Hepatocyte (in vitro differentiated cells): ENCODE results near the gene JRKL. TPM values are rescaled to one million over a fixed set of nuclear protein-coding genes. Genes with fewer than 3 reads are reported as not detected.

Experiments
- DNase-seq: peaks from one replicate; pipeline ENCODE4 v3.0.0-alpha.2; 2016; ENCODE audit warnings: low spot score
- H2AFZ ChIP-seq: fragments of 200-600 bp; sonication (generic); 2 replicates; pipeline ENCODE4 v1.6.0; 2016; ENCODE audit warnings: antibody characterized with exemption, mild to moderate bottlenecking
- H3K27ac ChIP-seq: fragments of 200-600 bp; sonication (generic); 2 replicates; pipeline ENCODE4 v1.5.1; 2016; ENCODE audit warnings: mild to moderate bottlenecking
- H3K27me3 ChIP-seq: fragments of 200-600 bp; sonication (generic); 2 replicates; pipeline ENCODE4 v1.6.1; 2016
- H3K36me3 ChIP-seq: fragments of 200-600 bp; sonication (generic); replicated peaks from 2 replicates; pipeline ENCODE4 v1.5.1; 2016; ENCODE audit warnings: low read depth; ENCODE audit not compliant: insufficient read depth
- H3K4me1 ChIP-seq: fragments of 200-600 bp; sonication (generic); 2 replicates; pipeline ENCODE4 v1.5.1; 2016; ENCODE audit warnings: mild to moderate bottlenecking, moderate library complexity; ENCODE audit not compliant: insufficient read depth
- H3K4me2 ChIP-seq: fragments of 200-600 bp; sonication (generic); 2 replicates; pipeline ENCODE4 v1.6.0; 2016
- H3K4me3 ChIP-seq: fragments of 200-600 bp; sonication (generic); 2 replicates; pipeline ENCODE4 v1.5.1; 2016; ENCODE audit warnings: mild to moderate bottlenecking
- H3K79me2 ChIP-seq: fragments of 200-600 bp; sonication (generic); 2 replicates; pipeline ENCODE4 v1.6.0; 2017; ENCODE audit warnings: mild to moderate bottlenecking
- H3K9me2 ChIP-seq: fragments of 200-600 bp; sonication (generic); replicated peaks from 2 replicates; pipeline ENCODE4 v1.6.0; 2017; ENCODE audit warnings: mild to moderate bottlenecking; ENCODE audit not compliant: insufficient read depth
- H3K9me3 ChIP-seq: fragments of 200-600 bp; sonication (generic); 2 replicates; pipeline ENCODE4 v1.5.1; 2016; ENCODE audit warnings: low read depth, mild to moderate bottlenecking
- H4K20me1 ChIP-seq: fragments of 200-600 bp; sonication (generic); 2 replicates; pipeline ENCODE4 v1.6.0; 2016; ENCODE audit warnings: mild to moderate bottlenecking; ENCODE audit not compliant: insufficient read depth, poor library complexity, severe bottlenecking
- EZH2 ChIP-seq: fragments of 200-600 bp; sonication (generic); IDR thresholded peaks from 2 replicates; pipeline ENCODE4 v1.6.1; 2016; ENCODE audit warnings: antibody characterized with exemption, mild to moderate bottlenecking, borderline replicate concordance
- EZH2phosphoT487 ChIP-seq: fragments of 200-600 bp; sonication (generic); IDR thresholded peaks from one replicate; pipeline ENCODE4 v1.6.1; 2018; ENCODE audit warnings: antibody characterized with exemption, mild to moderate bottlenecking, low read depth, moderate library complexity; ENCODE audit not compliant: unreplicated experiment, severe bottlenecking
- WGBS: methylation state at CpG from one replicate; pipeline ENCODE4 v1.1.6; 2016; ENCODE audit warnings: low lambda C conversion rate; ENCODE audit errors: missing lambda C conversion rate; 5-methylcytosine and 5-hydroxymethylcytosine counted together
- polyA plus RNA-seq: library from polyadenylated mRNA; unstranded; fragments of >200 nt; fragmentation: Nextera tagmentation; extraction: Ambion mirVana; gene quantifications from 2 replicates; pipeline ENCODE4 v1.2.1, GENCODE V29; 2016
- total RNA-seq: library from RNA; depleted of rRNA; stranded (reverse); fragments of >200 nt; gene quantifications from 2 replicates; pipeline ENCODE4 v1.2.3, GENCODE V29; 2014
- TF ChIP-seq, protein P1 (sequence below): fragments of 200-600 bp; sonication (generic); IDR thresholded peaks from 2 replicates; pipeline ENCODE4 v1.5.1; 2016; ENCODE audit warnings: antibody characterized with exemption, mild to moderate bottlenecking; ENCODE audit not compliant: poor library complexity

JRKL gene
- total and polyA plus RNA-seq, 2 experiments from 2014 or later: 5.4 to 9.5 TPM

DNA sequence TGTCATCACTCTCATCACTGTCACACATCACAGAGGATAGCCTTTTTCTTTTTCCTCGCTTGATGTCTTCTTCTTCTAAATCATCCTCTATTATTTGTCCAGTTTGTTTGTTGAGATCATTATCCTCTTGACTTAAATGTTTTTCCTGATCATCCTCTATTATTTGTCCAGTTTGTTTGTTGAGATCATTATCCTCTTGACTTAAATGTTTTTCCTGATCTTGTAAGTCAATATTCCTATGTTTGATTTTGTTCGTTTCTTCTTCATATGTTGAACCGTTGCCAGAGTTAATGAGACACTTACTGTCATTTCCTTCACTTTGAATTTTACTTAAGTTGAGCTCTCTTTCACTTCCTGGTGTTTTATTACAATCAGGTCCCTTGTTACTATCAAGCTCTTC, 5.7 kb upstream of the JRKL start:
- H3K9me3 ChIP-seq: no peaks in the 10 kb centered on the region
- no peak overlapping the region for H2AFZ ChIP-seq
- WGBS: 77% methylated on average over 3 of the region's 3 CpGs
- H3K36me3 ChIP-seq: no peaks in the 10 kb centered on the region
- no peak overlapping the region for H3K4me3 ChIP-seq
- H3K79me2 ChIP-seq: peaks cover 30% of the 10 kb centered on the region
- no peak overlapping the region for H3K27ac ChIP-seq
- TF ChIP-seq, protein P1, sequence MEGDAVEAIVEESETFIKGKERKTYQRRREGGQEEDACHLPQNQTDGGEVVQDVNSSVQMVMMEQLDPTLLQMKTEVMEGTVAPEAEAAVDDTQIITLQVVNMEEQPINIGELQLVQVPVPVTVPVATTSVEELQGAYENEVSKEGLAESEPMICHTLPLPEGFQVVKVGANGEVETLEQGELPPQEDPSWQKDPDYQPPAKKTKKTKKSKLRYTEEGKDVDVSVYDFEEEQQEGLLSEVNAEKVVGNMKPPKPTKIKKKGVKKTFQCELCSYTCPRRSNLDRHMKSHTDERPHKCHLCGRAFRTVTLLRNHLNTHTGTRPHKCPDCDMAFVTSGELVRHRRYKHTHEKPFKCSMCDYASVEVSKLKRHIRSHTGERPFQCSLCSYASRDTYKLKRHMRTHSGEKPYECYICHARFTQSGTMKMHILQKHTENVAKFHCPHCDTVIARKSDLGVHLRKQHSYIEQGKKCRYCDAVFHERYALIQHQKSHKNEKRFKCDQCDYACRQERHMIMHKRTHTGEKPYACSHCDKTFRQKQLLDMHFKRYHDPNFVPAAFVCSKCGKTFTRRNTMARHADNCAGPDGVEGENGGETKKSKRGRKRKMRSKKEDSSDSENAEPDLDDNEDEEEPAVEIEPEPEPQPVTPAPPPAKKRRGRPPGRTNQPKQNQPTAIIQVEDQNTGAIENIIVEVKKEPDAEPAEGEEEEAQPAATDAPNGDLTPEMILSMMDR: no peak
- TF ChIP-seq EZH2 (no peak), EZH2phosphoT487 (no peak)
- no peak overlapping the region for H3K4me2 ChIP-seq
- H3K4me1 ChIP-seq: no peaks in the 10 kb centered on the region
- H3K27me3 ChIP-seq: no peaks in the 10 kb centered on the region
- DNase-seq: no peak
- no peaks in the 10 kb centered on the region for H4K20me1 ChIP-seq
- no peaks in the 10 kb centered on the region for H3K9me2 ChIP-seq

DNA sequence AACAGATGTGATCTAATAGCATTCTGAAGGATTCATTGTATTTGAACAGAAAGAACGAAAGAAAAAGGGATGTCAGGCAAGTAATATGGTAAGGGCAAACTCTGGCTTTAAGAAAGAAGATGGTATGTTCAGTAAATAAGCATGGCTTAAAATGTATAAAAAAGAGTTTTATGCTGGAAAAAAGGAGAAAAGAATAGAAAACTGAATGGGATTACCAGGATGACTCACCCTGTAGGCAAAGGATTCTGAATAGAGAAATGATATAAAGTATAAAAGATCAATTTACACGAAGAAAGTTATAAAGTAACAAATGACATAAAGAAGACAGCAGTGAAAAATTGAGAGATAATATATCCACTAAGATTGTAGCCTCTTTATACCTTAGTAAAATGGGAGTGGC, 4.6 kb upstream of the JRKL start:
- Histone ChIP-seq H3K9me3 (no peaks in the 10 kb centered on the region), H4K20me1 (no peaks in the 10 kb centered on the region), H3K9me2 (no peaks in the 10 kb centered on the region), H3K27me3 (no peaks in the 10 kb centered on the region), H3K4me3 (no peak overlapping the region), H3K36me3 (no peaks in the 10 kb centered on the region), H3K4me1 (no peaks in the 10 kb centered on the region), H3K79me2 (peaks cover 30% of the 10 kb centered on the region), H3K4me2 (no peak overlapping the region), H3K27ac (no peak overlapping the region), H2AFZ (no peak overlapping the region)
- TF ChIP-seq EZH2: no peak
- TF ChIP-seq, protein P1: no peak
- no peak for TF ChIP-seq EZH2phosphoT487
- no peak for DNase-seq
- WGBS: 90% methylated on average over 2 of the region's 2 CpGs

DNA sequence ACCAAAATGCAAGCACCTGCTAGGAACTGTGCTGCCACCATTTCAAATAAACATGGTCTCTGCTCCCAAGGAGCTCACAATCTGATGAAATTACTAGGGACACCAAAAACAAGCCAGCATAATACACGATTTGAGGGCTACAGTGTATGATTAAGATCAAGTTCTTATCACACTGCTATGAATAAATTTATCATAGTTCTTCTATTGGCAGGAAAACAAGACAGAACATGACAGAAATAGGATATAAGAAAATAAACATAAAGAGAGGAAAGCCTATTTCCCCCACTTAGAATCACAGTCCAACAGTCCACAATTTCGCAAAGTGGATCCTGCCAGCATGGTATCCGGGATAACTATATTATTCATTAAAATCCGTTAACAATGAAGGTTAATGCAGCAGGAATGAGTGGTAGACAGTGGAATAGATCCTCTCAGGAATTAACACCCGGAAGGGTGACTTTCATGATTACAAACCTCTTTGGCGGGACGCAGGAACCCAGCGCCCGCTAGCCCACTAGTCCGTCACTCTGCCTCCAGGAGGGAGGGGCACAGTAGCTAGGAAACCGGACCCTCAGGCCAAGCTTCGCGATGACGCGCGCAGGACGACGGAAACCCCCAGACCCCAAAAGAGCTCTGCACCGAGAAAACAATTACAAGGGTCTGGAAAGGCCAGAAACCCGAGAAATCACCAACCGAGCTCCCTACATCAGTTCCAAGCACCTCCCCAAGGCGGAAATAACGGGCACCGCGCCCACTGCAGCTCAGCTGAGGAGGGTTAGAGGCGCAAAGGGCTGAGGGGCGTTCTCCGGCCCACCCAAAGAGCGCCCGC, 708 bp upstream of the JRKL start:
- H3K9me2 ChIP-seq: no peaks in the 10 kb centered on the region
- DNase-seq: no peak
- H3K9me3 ChIP-seq: no peaks in the 10 kb centered on the region
- peaks cover 7% of the 10 kb centered on the region for H3K4me1 ChIP-seq
- no peaks in the 10 kb centered on the region for H3K27me3 ChIP-seq
- H3K4me3 ChIP-seq: peak overlapping the region; percentile 47
- H4K20me1 ChIP-seq: no peaks in the 10 kb centered on the region
- H3K79me2 ChIP-seq: peaks cover 52% of the 10 kb centered on the region
- peak overlapping the region; percentile 71 for H3K4me2 ChIP-seq
- TF ChIP-seq, protein P1: no peak
- TF ChIP-seq EZH2 (no peak), EZH2phosphoT487 (no peak)
- H3K36me3 ChIP-seq: no peaks in the 10 kb centered on the region
- H3K27ac ChIP-seq: peak overlapping the region; percentile 81
- H2AFZ ChIP-seq: peak overlapping the region; percentile 59
- 2% methylated on average over 30 of the region's 30 CpGs for WGBS
